HG03575 (cell line): ENCODE data around the gene TTC9B.

Experiments
- ATAC-seq: cut with Tn5 transposase; IDR thresholded peaks from one replicate; pipeline ENCODE4 v1.9.1; 2021; ENCODE audit not compliant: unreplicated experiment, insufficient number of reproducible peaks, low FRiP score; ENCODE audit errors: extremely low read depth

The TTC9B gene

GRCh38 chr19:40217934-40218890, at the start of gene TTC9B:
TSS of gene TTC9B (minus strand) at chr19:40218384. CDS start at chr19:40218381, 3 bp downstream.
- ATAC-seq = no peak

- ATAC-seq = no peak
Observed at GRCh38 chr19:40267601-40267997, 49.4 kb upstream of the TTC9B start.

DNA sequence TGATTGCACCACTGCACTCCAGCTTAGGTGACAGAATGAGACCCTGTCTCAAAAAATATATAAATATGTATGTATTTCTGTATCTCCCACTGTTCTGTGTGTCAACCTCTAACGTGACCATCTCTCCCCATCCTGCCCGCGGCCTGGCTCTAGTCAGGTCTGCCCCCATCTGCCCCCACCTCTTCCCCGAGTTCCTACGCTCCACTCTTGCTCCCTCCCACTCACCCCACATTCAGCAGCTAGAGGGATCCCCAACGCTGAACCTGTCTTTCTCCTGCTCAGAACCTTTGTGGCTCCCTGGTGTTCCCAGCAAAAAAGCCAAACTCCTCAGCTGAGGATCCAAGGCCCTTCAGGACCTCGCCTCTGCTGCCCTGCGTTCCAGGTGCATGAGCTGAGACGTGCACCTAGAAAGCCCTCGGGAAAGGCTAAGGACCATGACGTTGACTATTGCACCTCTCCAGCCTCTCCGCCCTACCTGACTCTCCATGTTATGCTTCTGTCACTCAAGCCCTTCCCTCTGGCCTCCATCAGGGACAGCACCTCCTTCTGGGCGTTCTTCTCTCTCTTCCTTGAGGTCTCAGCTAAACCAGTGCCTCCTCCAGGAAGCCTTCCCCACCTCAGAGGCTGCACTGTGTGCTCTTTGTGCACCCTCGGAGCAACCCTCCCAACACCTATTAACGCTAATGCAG, 48.9 kb upstream of the TTC9B start:
- ATAC-seq = no peak

- ATAC-seq = no peak
Observed at GRCh38 chr19:40266119-40266518, 47.9 kb upstream of the TTC9B start.

GRCh38 chr19:40265763-40266099, 47.5 kb upstream of the TTC9B start:
- no peak for ATAC-seq

GRCh38 chr19:40265055-40265762, 47.0 kb upstream of the TTC9B start:
- no peak for ATAC-seq

DNA sequence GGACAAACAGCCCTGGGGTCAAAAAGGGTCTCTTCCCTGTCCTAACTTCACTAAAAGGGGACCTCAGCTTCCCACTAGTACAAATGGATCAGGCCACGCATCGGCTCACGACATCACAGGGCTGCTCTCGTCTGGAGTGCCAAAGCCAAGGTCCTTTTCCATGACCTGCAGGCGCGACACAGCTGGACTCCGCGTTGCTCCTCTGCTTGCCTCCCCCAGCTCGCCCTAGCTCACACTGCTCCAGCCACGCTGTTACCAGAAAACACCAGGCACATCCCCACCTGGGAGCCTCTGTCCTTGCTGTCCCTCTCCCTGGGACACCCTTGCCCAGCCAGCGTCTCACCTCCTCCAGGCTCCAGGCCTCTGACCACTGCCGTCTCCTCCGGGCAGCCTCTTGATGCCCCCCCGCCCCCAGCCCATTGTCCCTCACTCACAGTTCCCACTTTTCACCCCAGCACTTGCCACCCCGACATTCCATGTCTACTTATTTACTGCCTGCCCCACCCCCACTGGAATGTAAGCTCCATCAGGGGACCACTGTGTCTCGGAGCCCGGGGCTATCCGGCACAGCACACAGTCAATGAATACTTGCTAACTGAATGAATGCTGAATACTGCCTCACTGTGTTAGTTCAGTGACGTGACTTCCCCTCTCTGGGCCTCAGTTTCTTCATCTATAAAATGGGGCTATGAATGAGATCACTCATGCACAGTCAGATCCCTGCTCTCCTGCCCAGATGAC, 46.3 kb upstream of the TTC9B start:
- ATAC-seq = no peak

- ATAC-seq = no peak
Observed at GRCh38 chr19:40263440-40264313, 45.5 kb upstream of the TTC9B start.

GRCh38 chr19:40262422-40262821, 44.2 kb upstream of the TTC9B start:
- no peak for ATAC-seq

DNA sequence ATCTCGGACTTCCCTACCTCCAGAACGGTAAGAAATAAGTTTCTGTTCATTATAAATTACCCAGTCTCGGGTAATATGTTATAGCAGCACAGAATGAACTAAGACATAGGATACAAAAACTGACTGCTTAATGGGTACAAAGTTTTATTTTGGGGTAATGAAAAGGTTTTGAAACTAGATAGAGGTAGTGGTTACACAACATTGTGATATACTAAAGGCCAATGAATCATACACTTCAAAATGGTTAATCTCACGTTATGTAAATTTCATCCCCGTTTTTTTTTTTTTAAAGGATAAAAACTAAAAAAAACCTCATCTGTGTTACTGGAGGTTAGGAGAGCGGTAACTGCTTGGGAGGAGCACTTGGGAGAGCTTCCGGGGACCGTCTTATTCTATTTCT, 43.4 kb upstream of the TTC9B start:
- no peak for ATAC-seq

DNA sequence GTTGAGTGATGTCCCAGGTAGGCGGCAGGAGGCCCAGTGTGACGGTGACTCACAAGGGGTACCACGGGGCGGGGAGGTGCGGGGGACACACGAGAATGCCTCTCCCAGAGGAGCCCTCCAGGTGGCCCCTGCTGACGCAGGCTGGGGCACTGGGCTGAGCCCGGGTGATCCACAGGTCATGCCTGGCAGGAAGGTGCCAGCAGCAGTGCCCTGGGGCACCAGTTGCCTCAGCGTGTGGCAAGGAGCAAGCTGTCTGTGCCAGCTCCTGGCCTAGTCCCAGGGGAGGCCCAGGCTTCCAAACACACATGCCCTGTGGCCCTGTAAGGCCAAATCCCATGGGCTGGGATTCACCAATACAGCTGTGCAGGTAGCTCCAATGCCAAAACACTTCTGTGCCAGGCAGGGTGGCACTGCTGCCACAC, 38.9 kb upstream of the TTC9B start:
- ATAC-seq = no peak

DNA sequence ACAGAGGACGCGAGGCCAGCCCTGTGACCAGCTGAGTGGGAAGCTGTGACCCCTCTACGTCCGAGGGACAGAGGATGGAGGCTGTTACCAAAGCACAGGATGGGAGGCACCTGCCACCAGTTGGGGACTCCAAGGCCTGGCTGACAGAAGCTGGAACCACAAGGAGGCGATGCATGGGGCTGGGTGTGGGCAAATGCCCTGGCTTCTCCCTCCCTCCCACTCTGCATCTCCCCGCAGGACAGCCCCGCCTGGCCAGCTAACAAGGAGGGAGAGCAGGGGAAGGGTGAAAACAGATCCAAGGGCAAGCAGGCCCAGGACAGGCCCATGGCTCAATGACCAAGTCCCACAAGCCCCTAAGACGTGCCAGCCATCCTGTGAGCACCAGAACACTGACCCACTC, 38.3 kb upstream of the TTC9B start:
- no peak for ATAC-seq

DNA sequence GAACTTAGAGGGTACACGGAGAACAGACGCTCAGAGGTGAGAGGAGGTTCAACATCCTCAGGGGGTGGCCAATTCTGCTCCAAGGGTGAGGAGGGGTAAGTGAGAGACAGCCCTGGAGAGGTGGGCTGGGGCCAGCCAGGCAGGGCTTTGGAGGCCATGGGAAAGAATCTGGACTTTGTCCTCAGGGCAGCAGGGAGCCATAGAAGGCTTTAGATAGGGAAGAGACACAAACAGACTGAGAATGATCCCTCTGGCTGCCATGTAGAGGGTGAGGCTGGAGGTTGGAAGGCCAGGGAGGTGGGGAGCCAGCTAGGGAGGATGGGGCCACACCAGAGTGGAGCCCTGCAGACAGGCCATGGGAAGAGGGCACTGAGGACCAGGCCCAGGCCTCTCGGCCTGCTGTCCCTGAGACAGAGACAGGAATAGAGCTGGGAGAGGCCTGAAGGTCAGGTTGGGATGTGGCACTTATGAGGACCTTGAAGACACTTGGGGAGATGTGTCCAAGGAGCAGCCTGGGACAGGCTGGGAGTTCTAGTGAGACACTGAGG, 37.5 kb upstream of the TTC9B start:
- no peak for ATAC-seq

GRCh38 chr19:40254714-40255418, 36.7 kb upstream of the TTC9B start:
- no peak for ATAC-seq

DNA sequence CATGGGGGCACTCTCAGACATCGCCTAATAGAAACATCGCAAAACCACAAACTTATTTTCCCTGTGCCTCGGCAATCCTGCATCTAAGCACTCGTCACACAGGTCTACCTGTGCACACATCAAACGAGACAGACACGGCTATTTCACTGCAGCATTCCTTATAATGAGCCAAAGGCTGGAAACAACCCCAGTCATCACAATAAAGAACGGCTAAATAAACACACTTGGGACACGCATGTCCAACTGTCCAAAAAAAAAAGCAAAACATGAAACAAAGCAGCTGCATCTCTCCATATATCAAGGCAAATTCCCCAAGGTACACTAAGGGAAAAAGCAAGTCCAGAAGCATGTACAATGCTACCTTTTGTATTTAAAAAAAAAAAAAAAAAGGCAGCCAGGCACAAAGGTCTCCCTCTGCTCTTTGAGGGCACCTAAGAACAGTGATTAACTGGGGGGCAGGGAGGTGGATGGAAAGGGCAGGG, 35.5 kb upstream of the TTC9B start:
- ATAC-seq = no peak

DNA sequence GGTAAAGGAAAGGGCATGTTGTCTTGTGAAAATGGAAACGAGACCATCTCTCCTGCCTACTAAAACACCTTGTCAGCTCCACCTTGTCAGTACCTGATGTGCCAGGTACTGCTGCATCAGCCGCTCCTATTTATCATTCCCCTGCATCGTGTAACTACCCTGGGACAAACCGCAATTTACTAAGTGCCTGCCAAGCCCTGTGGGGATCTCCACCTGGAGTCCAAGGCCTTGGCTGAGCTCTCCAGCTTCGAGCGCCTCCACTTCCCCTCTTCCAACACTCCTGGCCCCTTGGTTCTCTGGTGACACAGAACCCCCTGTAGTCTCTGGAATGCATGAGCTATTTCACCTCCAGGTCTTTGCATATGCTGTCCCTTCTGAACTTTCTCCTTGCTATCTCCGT, 34.2 kb upstream of the TTC9B start:
- no peak for ATAC-seq

DNA sequence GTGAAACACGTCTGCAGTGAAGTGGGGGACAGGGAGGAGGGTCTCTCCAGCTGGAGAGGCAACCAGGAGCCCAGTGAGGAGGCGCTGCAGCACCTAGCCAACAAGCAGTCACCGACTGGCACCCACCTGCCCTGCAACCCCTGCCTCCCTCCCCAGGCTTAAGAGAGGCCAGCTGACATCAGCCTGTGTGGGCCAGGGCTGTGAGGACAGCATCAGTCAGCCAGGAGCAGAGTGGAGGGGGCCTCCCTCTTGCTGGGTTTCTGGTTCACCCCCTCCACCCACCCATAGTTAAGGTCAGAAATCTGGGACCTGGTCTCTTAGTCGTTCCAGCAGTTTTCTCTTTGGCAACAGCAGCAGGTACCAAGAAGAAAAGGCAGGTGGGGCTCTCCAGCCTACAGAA, 33.8 kb upstream of the TTC9B start:
- ATAC-seq = no peak
